Mononuclear cell (primary cell): ENCODE results near the gene TBC1D7. TPM values are rescaled to one million over a fixed set of nuclear protein-coding genes. Genes with fewer than 3 reads are reported as not detected.
"Not testable (repeated sequence)": the region's sequence is repeated elsewhere in the genome, so short reads cannot be mapped to it uniquely, and the experiment has no call there.

ENCODE experiments used
- H3K27me3 ChIP-seq: 2 replicates; pipeline ENCODE4 v1.6.0; 2011; ENCODE audit warnings: low read length, control low read depth; ENCODE audit not compliant: insufficient read depth
- H3K4me1 ChIP-seq: 2 replicates; pipeline ENCODE4 v1.5.1; 2011; ENCODE audit warnings: mild to moderate bottlenecking, low read length, control low read depth; ENCODE audit not compliant: insufficient read depth
- H3K4me3 ChIP-seq: 2 replicates; pipeline ENCODE4 v1.5.1; 2011; ENCODE audit warnings: mild to moderate bottlenecking, low read length, moderate library complexity
- H3K9me3 ChIP-seq: 2 replicates; pipeline ENCODE4 v1.5.1; 2011; ENCODE audit warnings: low read depth, mild to moderate bottlenecking, control low read depth, low read length
- total RNA-seq: library from RNA; depleted of rRNA; stranded (reverse); fragments of >200 nt; gene quantifications from one replicate; pipeline ENCODE4 v1.2.3, GENCODE V29; 2012

TBC1D7 gene
- total RNA-seq, 1 donor = 57.7 TPM

DNA sequence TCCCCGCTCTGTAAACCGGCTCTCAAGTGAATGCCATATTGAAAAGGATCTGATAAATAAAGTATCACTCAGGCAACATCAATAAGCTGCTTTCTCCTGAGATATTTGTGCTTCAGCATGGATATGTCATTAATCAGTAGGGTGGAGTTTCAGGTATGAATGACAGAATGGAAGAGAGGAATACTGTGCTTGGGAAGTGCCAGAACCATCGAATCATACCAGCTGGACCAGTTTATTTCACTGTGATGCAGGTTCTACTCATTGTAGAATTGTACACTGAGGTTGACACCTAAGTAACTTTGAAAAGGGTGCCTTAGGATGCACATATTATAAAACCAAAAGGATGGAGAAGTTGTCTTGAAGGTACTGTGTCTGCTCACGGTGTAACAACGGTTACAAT lies 17.9 kb upstream of the TBC1D7 start:
- Histone ChIP-seq H3K4me3 (no peak overlapping the region), H3K4me1 (no peaks in the 10 kb centered on the region), H3K9me3 (no peaks in the 10 kb centered on the region), H3K27me3 (no peaks in the 10 kb centered on the region)

DNA sequence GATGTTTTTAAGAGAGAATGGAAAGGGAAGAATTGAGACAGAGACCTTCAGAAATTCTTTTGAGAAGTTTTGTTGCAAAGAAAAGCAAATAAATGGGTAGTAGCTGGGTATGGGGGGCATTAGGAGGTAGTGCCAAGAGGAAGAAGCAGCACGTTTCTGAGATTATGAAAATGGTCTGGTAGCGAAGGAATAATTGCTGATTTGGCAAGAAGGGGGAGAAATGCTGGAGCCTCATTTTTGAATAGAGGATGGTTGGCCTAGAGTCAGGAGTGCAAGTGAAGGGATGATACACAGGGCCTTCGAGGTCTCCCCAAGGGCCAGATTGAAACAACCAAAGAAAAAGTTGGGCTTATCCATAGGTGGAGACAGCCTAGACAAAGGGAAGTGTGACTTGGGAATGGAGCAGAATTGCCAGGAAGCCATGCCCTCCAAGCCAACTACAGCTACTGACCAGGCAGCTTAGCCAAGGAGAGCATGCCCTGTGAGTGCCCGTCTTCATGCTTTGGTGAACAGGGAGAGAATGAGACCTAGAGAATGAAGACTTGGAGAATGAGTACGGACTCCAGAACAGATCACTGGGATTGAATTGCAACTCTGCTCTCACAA lies 14.2 kb upstream of the TBC1D7 start:
- Histone ChIP-seq H3K4me3 (no peak overlapping the region), H3K27me3 (no peaks in the 10 kb centered on the region)

DNA sequence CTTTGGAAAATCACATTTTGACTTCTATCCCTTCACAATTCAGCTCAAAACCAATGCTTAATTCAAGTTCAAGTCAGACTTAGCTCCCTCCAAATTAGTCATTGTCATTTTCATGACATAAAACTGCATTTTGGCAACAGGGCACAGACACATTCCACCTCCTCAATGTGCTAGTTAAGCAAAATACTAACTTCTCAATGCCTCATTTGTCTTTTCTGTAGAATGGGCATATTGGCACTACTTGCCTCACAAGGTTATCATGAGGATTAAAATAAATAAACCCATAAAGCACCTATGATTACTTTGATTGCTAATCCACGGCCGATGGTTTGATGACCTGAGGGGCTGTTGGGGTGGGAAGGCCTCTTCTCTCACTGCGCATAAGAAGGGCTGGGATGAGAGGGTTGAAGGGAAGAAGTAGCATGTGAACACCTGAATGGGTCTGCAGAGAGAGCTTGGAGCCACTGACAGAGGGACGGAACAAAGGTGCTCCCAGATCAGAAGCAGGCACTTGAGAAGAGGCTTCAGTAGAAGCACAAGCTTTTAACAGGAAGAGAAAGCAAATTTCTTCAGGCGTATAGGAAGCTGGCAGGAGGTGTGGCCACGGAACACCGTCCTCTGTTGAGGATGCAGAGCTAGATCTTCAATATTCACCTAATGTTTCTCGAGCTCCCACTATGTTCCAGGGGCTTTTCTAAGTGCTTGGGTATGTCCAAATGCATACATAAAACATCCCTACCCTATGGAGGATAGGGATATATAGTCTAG lies 11.7 kb upstream of the TBC1D7 start:
- Histone ChIP-seq H3K4me1 (peaks cover 43% of the 10 kb centered on the region), H3K9me3 (no peaks in the 10 kb centered on the region), H3K27me3 (no peaks in the 10 kb centered on the region), H3K4me3 (no peak overlapping the region)

More for the DNA sequence above, 14.2 kb upstream of the TBC1D7 start:
- no peaks in the 10 kb centered on the region for H3K9me3 ChIP-seq
- peaks cover 33% of the 10 kb centered on the region for H3K4me1 ChIP-seq

DNA sequence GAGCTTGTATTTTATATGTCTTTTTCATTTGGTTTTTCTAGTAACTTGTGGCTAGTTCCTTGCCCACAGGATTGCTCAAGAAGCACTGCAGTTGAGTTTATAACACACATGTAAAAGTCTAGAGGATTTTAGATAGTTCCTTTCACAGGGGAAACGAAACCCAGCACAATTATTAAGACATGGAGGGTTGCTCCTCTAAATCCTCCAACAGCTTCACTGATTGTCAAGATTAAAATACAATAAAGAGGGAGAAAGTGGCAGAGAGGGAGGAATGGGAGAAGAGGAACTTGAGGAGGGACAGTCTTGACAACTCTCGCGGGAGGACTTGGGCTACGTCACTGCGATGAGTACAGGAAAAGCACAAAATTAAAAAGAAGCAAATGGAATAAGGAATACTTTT lies 9.7 kb upstream of the TBC1D7 start:
- Histone ChIP-seq H3K4me3 (no peak overlapping the region), H3K27me3 (no peaks in the 10 kb centered on the region), H3K4me1 (peaks cover 43% of the 10 kb centered on the region), H3K9me3 (no peaks in the 10 kb centered on the region)

DNA sequence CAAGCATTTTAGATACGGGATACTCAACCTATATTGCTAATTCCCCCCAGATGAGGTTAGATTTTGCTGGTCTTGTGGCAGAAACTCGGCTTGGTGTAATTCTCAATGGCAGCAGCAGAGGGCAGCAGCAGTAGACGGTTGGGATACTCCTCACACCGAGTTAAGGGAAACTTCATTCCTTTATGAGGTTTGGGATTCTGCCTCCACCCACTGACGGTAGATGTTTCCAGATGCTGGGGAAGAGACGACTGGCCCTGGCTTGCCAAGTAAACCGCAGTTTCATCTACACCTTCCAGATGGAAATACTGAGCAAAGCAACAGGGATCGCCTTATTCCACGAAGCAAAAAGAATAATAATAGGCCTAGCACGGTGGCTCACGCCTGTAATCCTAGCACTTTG lies 8.2 kb upstream of the TBC1D7 start:
- Histone ChIP-seq H3K27me3 (no peaks in the 10 kb centered on the region), H3K4me1 (peaks cover 43% of the 10 kb centered on the region), H3K9me3 (no peaks in the 10 kb centered on the region), H3K4me3 (no peak overlapping the region)

DNA sequence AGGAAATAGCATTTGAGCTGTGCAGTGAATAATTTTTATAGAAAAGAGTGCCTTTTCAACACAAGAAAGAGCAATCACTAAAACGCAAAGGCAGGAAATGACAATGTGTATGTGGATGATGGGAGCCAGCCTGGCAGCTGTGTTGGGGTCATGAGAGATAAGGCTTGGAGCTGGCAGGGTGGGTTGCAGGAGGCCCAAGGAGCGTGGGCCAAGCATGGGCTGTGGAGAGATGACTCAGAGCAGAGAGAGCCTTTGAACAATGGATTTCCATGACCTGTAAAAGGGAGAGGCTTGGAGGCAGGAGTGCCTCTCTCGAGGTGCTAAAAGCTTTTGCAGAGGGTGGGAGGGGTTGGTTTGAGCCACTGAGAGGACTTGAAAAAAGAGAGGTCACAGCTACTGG lies 6.6 kb upstream of the TBC1D7 start:
- Histone ChIP-seq H3K4me1 (peaks cover 35% of the 10 kb centered on the region), H3K9me3 (no peaks in the 10 kb centered on the region), H3K27me3 (no peaks in the 10 kb centered on the region), H3K4me3 (no peak overlapping the region)

DNA sequence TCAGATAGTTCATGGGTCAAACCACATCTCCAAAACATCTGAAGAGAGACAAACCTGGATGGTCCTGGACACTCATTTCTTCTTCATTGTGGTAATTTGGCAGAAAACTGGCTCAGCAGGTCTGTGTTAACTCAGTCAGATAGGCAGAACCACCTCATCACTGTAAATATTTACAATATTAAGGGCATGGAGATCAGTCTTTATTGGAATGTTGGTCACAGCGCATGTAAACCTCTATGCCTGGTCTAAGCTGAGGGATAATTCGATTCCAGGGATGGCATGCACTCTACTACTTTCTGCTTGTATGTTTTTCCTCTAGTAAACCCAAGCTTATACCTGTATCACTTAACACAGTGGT lies 4.0 kb upstream of the TBC1D7 start:
- Histone ChIP-seq H3K27me3 (no peaks in the 10 kb centered on the region), H3K4me1 (peaks cover 22% of the 10 kb centered on the region), H3K4me3 (no peak overlapping the region), H3K9me3 (no peaks in the 10 kb centered on the region)

DNA sequence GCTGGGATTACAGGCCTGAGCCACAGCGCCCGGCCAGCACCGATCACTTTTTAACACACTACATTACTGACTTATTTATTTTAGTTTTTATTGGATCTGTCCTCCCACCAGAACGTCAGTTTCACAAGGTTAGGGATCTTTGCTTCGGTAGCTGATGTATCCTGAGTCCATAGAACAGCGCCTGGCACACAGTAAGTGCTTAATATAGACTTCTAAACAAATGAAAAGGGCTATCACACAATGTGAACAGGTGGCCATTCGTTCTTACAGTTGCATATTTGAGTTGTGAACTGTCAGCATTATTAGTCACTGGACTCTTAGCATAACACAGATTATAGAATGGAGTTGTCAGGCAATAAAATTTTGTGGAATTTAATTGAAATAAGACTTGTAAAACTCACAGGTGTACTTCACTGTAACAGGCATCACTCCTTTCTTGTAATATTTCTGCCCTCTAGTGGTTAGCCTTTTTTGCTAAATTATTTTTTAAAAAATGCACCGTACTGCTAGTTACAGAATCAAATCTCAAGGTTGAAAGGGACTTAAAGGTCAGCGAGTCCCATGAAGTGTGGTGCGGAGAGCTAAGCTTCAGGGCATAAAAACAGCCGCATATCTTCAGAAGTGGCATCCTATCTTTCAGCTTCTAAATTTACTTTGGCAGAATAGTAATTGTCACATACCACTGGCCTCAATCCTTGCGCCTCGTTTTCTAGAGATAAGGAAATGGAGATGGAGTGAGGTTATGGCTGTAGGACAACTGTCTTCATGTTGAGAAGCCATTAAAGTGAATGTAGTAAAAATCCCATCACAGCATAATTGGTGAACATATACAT lies 3.4 kb upstream of the TBC1D7 start:
- peaks cover 17% of the 10 kb centered on the region for H3K4me1 ChIP-seq
- H3K27me3 ChIP-seq = no peaks in the 10 kb centered on the region
- no peak overlapping the region for H3K4me3 ChIP-seq
- H3K9me3 ChIP-seq = no peaks in the 10 kb centered on the region

DNA sequence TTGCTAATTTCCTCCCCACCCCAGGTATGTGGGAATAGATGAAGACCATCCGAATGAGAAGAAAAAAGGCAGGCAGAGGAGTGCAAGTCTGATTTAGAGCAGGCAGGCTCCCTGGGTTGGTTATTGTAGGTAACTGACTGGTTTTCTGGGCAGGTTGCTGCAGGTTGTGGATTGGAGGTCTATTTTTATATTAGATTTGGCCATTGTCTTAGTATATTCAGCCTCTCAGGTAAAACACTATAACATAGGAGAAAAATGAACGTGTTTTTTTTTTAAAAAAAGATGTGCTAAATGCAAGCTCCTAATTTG lies 492 bp upstream of the TBC1D7 start:
- peak overlapping the region; percentile 92 for H3K4me3 ChIP-seq
- H3K9me3 ChIP-seq = no peaks in the 10 kb centered on the region
- peaks cover 14% of the 10 kb centered on the region for H3K4me1 ChIP-seq
- no peaks in the 10 kb centered on the region for H3K27me3 ChIP-seq

DNA sequence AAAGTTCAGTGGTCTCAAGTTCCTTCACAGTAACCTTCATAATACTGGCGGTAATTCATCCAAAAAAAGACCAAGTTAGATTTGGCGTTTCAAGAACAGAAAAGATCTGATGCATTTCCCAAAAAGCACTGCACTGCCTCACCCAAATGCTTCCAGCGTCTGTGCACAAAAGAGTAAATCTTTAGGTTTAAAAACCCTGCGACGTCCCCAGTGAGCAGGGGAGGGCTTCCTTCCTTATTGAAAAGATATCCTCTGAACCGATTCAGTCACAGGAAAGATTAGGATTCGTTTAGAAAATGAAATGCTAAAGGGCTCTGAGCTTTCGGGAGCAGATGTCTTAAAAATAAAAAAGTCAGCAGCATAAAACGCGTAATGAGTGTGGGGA lies 654 bp downstream of the TBC1D7 start:
- Histone ChIP-seq H3K4me1 (peaks cover 14% of the 10 kb centered on the region), H3K9me3 (no peaks in the 10 kb centered on the region), H3K4me3 (peak overlapping the region; percentile 92), H3K27me3 (no peaks in the 10 kb centered on the region)

DNA sequence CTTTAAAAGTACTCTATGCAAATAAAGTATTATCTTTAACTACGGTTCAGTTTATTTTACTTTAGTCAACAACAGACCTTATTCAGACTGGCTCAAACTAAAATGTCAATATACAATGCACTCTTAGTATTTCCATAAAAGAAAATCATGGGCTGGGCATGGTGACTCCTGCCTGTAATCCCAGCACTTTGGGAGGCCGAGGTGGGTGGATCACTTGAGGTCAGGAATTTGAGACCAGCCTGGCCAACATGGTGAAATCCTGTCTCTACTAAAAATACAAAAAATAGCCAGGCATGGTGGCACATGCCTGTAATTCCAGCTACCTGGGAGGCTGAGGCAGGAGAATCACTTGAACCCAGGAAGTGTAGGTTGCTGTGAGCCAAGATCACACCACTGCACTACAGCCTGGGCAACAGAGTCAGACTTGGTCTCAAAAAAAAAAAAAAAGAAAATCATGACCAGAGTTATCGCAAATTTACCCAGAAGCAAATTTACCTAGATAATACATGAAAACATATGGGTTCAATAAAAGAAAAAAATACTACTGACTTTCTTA lies 2.2 kb downstream of the TBC1D7 start:
- H3K4me3 ChIP-seq, H3K9me3 ChIP-seq, H3K27me3 ChIP-seq: not testable (repeated sequence)
- peaks cover 14% of the 10 kb centered on the region for H3K4me1 ChIP-seq

DNA sequence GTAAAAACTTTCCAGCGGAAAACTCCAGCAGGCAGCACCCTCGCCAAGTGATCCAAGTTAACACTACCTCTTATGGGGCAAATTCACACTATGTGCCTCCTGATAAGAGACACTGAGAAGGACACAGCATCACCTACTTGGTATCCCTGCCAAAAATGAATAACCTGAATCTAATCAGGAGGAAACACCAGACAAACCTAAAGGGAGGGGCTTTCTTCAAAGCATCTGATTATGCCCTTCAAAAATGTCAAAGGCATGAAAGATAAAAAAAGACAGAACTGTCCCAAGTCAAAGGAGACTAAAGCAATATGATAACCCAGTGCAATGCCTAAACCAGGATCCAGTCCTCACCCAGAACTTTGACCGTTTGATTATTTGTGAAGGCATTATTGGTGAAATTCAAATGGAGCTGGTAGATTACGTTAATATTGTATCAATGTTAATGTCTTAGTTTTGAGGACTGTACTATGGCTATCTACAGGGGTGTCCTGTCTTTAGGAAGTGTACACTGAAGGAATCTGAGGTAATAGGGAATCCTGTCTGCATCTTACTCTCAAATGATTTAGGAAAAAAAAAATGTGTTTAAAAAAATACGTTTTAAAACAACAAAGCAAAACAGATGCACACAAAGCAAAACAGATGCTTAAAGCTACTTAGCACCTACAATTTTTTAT lies 8.3 kb downstream of the TBC1D7 start:
- Histone ChIP-seq H3K4me3 (no peak overlapping the region), H3K27me3 (no peaks in the 10 kb centered on the region), H3K4me1 (no peaks in the 10 kb centered on the region), H3K9me3 (no peaks in the 10 kb centered on the region)

DNA sequence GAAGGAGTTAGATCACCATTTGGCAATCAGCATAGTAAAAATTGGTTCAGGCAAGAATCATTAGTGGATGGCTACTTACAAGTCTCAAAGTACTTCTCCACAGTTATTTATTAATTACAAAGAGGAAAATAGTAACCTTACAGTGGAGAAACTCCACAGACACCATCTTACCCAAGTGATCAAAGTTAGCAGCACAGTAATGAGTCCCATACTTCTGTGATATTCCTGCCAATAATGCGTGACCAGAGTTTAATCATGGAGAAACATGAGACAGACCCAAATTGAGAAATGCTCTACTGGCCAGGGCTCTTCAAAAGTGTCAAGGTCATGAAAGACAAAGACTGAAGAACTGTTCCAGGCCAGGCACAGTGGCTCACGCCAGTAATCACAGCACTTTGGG lies 9.5 kb downstream of the TBC1D7 start:
- no peaks in the 10 kb centered on the region for H3K4me1 ChIP-seq
- no peaks in the 10 kb centered on the region for H3K27me3 ChIP-seq
- no peak overlapping the region for H3K4me3 ChIP-seq
- H3K9me3 ChIP-seq = no peaks in the 10 kb centered on the region

DNA sequence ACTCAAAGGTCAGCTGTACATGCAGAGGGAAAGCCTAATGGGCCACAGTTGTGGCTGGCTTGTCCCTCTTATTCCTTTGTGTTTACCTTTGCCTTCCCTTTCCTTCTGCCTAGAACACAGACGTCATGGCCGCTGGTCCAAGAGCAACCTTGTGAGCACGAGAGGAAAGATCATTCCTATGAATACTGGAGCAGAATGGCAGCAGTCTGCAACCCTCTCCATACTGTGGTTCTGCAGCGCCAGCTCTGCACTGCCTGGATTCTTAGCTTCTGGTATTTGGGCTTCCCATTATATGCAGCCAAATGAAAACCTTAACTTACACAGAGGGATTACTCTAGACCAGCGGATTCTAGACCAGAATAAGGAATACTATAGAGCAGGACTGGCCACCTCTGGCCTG lies 12.4 kb downstream of the TBC1D7 start:
- Histone ChIP-seq H3K4me3 (no peak overlapping the region), H3K27me3 (no peaks in the 10 kb centered on the region), H3K9me3 (no peaks in the 10 kb centered on the region), H3K4me1 (no peaks in the 10 kb centered on the region)

DNA sequence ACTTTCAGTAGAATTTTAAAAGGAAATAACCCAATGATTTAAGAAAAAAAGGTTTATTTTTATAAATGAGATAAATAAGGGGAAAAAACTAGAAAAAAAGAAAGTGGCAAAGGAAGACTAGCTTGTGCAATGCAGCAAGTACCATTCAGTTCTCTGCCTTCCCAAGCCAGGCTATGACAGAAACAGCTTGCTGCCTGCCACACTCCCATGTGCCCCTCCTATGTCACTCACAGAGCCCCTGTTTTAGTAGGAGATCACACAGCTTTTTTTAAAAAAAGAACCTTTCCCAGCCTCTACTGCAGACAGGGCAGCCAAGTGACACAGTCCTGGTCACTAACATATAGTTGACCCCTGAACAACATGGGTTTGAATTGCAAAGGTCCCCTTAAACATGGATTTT lies 13.5 kb downstream of the TBC1D7 start:
- Histone ChIP-seq H3K4me1 (no peaks in the 10 kb centered on the region), H3K4me3 (no peak overlapping the region), H3K27me3 (no peaks in the 10 kb centered on the region), H3K9me3 (no peaks in the 10 kb centered on the region)
